ENCODE measurements around the gene NBAS. TPM values are rescaled to one million over a fixed set of nuclear protein-coding genes. Genes with fewer than 3 reads are reported as not detected.

The NBAS gene
- total and polyA plus RNA-seq, 10 of the 15 experiments (the other 5 are each of a cell fraction or from before 2014, with no cell fraction given): 4.3 to 32.7 (median 20.8) TPM

DNA sequence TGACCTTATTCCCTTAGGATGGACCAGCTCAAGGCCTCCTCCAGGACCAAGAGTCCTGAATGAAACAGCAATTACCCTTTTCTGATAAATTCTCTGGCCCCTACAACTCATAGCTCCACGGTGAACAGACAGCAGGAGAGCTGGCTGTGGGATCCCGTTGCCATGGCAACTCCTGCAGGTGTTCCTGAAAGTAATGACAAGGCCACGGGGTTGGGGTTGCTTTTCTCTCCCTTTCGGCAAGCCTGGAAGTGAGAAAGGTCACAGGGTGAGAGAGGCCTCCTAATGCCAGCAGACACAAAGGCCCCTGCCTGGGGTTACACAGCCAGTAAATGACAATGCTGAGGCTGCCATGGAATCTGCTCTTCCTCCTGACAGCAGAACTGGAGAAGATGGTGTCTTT, 403.0 kb downstream of the NBAS start (continued):
- TF ChIP-seq, protein P1, sequence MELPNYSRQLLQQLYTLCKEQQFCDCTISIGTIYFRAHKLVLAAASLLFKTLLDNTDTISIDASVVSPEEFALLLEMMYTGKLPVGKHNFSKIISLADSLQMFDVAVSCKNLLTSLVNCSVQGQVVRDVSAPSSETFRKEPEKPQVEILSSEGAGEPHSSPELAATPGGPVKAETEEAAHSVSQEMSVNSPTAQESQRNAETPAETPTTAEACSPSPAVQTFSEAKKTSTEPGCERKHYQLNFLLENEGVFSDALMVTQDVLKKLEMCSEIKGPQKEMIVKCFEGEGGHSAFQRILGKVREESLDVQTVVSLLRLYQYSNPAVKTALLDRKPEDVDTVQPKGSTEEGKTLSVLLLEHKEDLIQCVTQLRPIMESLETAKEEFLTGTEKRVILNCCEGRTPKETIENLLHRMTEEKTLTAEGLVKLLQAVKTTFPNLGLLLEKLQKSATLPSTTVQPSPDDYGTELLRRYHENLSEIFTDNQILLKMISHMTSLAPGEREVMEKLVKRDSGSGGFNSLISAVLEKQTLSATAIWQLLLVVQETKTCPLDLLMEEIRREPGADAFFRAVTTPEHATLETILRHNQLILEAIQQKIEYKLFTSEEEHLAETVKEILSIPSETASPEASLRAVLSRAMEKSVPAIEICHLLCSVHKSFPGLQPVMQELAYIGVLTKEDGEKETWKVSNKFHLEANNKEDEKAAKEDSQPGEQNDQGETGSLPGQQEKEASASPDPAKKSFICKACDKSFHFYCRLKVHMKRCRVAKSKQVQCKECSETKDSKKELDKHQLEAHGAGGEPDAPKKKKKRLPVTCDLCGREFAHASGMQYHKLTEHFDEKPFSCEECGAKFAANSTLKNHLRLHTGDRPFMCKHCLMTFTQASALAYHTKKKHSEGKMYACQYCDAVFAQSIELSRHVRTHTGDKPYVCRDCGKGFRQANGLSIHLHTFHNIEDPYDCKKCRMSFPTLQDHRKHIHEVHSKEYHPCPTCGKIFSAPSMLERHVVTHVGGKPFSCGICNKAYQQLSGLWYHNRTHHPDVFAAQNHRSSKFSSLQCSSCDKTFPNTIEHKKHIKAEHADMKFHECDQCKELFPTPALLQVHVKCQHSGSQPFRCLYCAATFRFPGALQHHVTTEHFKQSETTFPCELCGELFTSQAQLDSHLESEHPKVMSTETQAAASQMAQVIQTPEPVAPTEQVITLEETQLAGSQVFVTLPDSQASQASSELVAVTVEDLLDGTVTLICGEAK (IDR thresholded peaks at IDR 0.05; ENCODE audit: borderline replicate concordance): no peak
- TF ChIP-seq SMAD5 (IDR thresholded peaks at IDR 0.05; ENCODE audit: low read depth): no peak
- TF ChIP-seq ETV6 (conservative IDR thresholded peaks at IDR 0.05 in 1 of 2, IDR thresholded peaks at IDR 0.05 in 1 of 2; ENCODE audit: borderline replicate concordance in 1 of 2, low read depth in 1 of 2): no peak
- TF ChIP-seq, protein P2, sequence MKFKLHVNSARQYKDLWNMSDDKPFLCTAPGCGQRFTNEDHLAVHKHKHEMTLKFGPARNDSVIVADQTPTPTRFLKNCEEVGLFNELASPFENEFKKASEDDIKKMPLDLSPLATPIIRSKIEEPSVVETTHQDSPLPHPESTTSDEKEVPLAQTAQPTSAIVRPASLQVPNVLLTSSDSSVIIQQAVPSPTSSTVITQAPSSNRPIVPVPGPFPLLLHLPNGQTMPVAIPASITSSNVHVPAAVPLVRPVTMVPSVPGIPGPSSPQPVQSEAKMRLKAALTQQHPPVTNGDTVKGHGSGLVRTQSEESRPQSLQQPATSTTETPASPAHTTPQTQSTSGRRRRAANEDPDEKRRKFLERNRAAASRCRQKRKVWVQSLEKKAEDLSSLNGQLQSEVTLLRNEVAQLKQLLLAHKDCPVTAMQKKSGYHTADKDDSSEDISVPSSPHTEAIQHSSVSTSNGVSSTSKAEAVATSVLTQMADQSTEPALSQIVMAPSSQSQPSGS (IDR thresholded peaks at IDR 0.05; ENCODE audit: low read length): no peak
- TF ChIP-seq FOS (IDR thresholded peaks at IDR 0.05; ENCODE audit: borderline replicate concordance, extremely low read depth, insufficient read length): no peak

DNA sequence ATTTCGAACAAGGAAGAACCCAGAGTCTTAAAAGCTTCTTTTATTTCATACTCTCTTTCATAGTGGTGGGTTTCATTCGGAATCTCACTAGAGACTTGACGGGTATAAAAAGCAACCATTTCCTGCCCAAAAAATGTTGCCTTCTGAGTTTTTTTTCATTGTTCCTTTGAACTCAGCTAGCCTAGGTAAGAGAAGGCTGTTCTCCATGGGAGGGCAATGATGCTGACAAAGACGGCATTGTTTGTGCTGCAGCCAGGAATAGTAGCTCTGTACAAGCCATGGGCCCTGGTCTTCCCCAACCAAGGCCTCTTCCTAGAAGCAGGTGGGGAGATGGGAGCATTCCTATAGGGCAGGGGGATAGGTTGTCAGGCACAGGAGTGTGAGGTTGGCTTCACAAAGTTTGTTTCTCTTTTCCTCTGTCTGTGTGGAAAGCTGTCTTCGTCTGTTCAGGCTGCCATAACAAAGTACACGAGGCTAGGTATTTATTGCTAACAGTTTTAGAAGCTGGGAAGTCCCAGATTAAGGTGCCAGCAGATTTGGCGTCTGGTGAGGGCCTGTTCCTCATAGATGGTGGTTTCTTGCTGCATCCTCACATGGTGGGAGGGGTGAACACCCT, 405.1 kb downstream of the NBAS start:
- H3K4me2 ChIP-seq (ENCODE audit: control insufficient read depth, insufficient read depth): no peak overlapping the region
- SMC1A ChIA-PET (ENCODE audit: uncharacterized antibody, unreplicated experiment): no interaction called here
- CTCF ChIA-PET: no interaction called here
- no peaks in the 10 kb centered on the region for H3K79me2 ChIP-seq (ENCODE audit: control insufficient read depth, insufficient read depth, low read length)
- no peaks in the 10 kb centered on the region for H3K27me3 ChIP-seq (replicated peaks in 1 of 2; ENCODE audit: control insufficient read depth in 2 of 2, insufficient read depth in 2 of 2, low read length in 1 of 2)
- RAD21 ChIA-PET (ENCODE audit: unreplicated experiment): no interaction called here
- no peak overlapping the region for H3K9ac ChIP-seq (ENCODE audit: control insufficient read depth, insufficient read depth, low read length)
- H3K36me3 ChIP-seq (ENCODE audit: control insufficient read depth in 2 of 2, insufficient read depth in 2 of 2, low read length in 1 of 2): no peaks in the 10 kb centered on the region
- in situ Hi-C loops (cut with MboI) (no loop called here), intact Hi-C loops (cut with micrococcal nuclease; ENCODE audit: unreplicated experiment) (loop anchor here (10.0 kb wide), 1 partner anchor 419 kb away; no protein-coding TSS in a partner anchor)
- H3K9me3 ChIP-seq (replicated peaks; ENCODE audit: control insufficient read depth, insufficient read depth, low read length): no peaks in the 10 kb centered on the region
- no TSS peak for BruUV-seq (replicated peaks)
- 49% methylated on average over 7 of the region's 7 CpGs for WGBS (ENCODE audit: insufficient coverage, insufficient replicate concordance, low lambda C conversion rate, missing lambda C conversion rate)
- no peaks in the 10 kb centered on the region for H4K20me1 ChIP-seq (ENCODE audit: control insufficient read depth, insufficient read depth)
- TF ChIP-seq CREB1 (IDR thresholded peaks at IDR 0.05; ENCODE audit: low read depth): no peak
- DNase-seq (ENCODE audit: low read depth, low spot score) (no peak), FAIRE-seq (peak; percentile 38), ATAC-seq (no peak)
- H3K27ac ChIP-seq (ENCODE audit: control insufficient read depth, insufficient read depth): no peak overlapping the region
- H2AFZ ChIP-seq (ENCODE audit: control insufficient read depth, low read depth, low read length): no peak overlapping the region
- no peak overlapping the region for H3K4me3 ChIP-seq
- POLR2A ChIA-PET: no interaction called here
- no peaks in the 10 kb centered on the region for H3K4me1 ChIP-seq (ENCODE audit: control insufficient read depth, insufficient read depth, low read length)

Measured in GM12878 (cell line).